DMS 273 (cell line): Measurements from ENCODE around the gene PFDN5.
"Not testable (repeated sequence)": the region's sequence is repeated elsewhere in the genome, so short reads cannot be mapped to it uniquely, and the experiment has no call there.

Experiments
- DNase-seq: peaks from one replicate; lab custom pipeline; 2025; ENCODE audit not compliant: unreplicated experiment; lab: John Stamatoyannopoulos, UW

PFDN5 gene

GRCh38 chr12:53326460-53327185 lies 31.3 kb downstream of the PFDN5 start:
- no peak for DNase-seq

- DNase-seq, result peak; percentile 34
Measured at GRCh38 chr12:53327435-53328042, 32.2 kb downstream of the PFDN5 start.

- DNase-seq, result no peak
Measured at GRCh38 chr12:53328043-53328435, 32.7 kb downstream of the PFDN5 start.

GRCh38 chr12:53330671-53331070 lies 35.3 kb downstream of the PFDN5 start:
- no peak for DNase-seq

GRCh38 chr12:53332339-53332738 lies 37.0 kb downstream of the PFDN5 start:
- not testable (repeated sequence) for DNase-seq

GRCh38 chr12:53332744-53333143 lies 37.4 kb downstream of the PFDN5 start:
- DNase-seq, result no peak

- no peak for DNase-seq
Measured at GRCh38 chr12:53333289-53333688, 37.9 kb downstream of the PFDN5 start.

GRCh38 chr12:53333845-53334244 lies 38.5 kb downstream of the PFDN5 start:
- DNase-seq, result no peak

- DNase-seq, result no peak
Measured at GRCh38 chr12:53334822-53335221, 39.5 kb downstream of the PFDN5 start.

GRCh38 chr12:53336181-53336681 lies 40.9 kb downstream of the PFDN5 start, which contains the start of gene SP7:
Gene SP7 (minus strand): TSS chr12:53336354. CDS start chr12:53335646, 708 bp downstream.
- no peak for DNase-seq

- DNase-seq, result no peak
Measured at GRCh38 chr12:53338017-53338416, 42.7 kb downstream of the PFDN5 start.

- DNase-seq, result no peak
Measured at GRCh38 chr12:53338916-53339315, 43.6 kb downstream of the PFDN5 start.

GRCh38 chr12:53340398-53340797 lies 45.1 kb downstream of the PFDN5 start:
- no peak for DNase-seq

GRCh38 chr12:53343449-53343848 lies 48.1 kb downstream of the PFDN5 start:
- no peak for DNase-seq

- no peak for DNase-seq
Measured at GRCh38 chr12:53343969-53344368, 48.6 kb downstream of the PFDN5 start.

- DNase-seq, result no peak
Measured at GRCh38 chr12:53344487-53344823, 49.1 kb downstream of the PFDN5 start.

GRCh38 chr12:53344824-53345485 lies 49.6 kb downstream of the PFDN5 start:
- peak; percentile 74 for DNase-seq

- peak; percentile 59 for DNase-seq
Measured at GRCh38 chr12:53345486-53346188, 50.3 kb downstream of the PFDN5 start.

GRCh38 chr12:53346491-53346890 lies 51.1 kb downstream of the PFDN5 start:
- no peak for DNase-seq

- DNase-seq, result no peak
Measured at GRCh38 chr12:53347905-53348304, 52.6 kb downstream of the PFDN5 start.
